ENCODE data around the gene AGAP1.

Gene AGAP1

DNA sequence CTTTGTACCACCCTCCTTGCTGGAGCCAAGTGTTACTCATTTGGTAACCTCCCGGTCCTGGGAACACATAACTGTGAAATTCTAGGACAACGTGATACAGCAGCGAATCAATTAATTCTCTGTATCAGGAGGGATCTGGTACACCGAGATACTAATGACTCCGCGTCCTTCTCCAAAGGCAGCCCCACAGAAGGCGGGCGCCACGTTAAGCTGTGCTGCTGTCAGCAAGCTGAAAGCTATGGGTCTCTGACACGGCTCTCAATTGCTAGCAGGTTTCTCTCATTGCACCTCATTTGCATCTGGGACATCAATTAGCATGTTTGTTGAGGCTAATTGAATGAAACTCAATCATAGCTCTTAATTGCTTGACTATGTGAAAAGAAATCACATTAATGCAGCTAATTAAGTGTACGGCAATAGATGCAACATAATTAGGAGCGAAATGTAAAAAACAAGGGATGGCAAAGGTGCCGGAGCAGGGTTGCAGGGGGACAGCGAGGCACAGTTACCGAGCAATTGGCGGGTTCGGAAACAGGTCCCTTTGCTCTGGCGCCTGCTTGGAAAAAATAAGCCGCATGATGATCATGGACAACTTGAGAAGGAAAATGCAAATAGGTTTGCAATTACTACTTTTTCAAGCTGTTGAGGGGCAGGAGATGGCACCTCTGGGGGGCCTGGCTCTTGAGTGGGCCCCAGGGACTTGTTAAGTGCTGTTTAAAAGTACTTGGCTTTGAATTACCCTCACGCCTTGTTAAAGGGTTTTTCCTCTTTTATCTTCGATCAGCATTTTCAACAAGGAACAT is 410.1 kb downstream of the AGAP1 start:
- no peak for DNase-seq

GRCh38 chr2:235904585-235904931 is 410.7 kb downstream of the AGAP1 start:
- no peak for DNase-seq

- no peak for DNase-seq
Measured at GRCh38 chr2:235908826-235909225, 415.0 kb downstream of the AGAP1 start.

DNA sequence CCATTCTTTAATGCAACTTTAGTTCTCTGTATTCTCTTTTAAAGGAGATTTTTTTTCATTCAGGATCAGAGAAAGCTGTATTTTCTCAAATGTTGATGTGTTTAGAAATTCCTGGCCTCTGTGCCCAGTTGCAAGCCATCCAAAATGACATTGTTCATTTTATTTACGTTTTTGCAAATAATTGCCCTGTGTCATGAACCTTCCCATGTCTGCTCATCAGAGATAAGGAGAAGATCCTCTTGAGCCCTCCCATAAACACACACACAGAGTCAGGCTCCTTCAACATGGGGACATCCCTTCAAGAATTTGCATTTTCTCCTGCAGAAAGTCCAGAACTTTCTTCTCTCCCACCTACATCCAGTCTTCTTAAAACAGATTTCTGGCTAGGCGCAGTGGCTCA is 415.5 kb downstream of the AGAP1 start:
- DNase-seq = no peak

DNA sequence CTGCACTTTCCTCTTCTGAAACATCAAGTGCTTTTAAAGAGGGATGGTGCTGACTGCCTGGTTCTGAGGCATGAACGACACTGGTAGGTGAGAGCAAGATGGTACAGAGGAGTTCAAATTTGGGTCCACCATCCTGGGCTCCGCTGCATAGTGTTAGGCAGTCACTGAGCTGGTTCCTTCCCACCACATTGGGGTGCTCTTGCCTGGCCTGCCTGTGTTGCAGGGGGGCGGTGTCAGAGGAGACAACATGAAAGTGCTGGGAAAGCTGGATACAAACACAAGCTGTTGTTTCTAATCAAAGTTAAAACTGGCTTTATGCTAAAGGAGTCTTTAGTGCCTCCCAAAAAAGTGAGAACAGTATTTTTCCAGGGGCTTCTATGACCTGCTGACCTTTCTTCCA is 416.2 kb downstream of the AGAP1 start:
- no peak for DNase-seq

GRCh38 chr2:235911125-235911524 is 417.3 kb downstream of the AGAP1 start:
- no peak for DNase-seq

DNA sequence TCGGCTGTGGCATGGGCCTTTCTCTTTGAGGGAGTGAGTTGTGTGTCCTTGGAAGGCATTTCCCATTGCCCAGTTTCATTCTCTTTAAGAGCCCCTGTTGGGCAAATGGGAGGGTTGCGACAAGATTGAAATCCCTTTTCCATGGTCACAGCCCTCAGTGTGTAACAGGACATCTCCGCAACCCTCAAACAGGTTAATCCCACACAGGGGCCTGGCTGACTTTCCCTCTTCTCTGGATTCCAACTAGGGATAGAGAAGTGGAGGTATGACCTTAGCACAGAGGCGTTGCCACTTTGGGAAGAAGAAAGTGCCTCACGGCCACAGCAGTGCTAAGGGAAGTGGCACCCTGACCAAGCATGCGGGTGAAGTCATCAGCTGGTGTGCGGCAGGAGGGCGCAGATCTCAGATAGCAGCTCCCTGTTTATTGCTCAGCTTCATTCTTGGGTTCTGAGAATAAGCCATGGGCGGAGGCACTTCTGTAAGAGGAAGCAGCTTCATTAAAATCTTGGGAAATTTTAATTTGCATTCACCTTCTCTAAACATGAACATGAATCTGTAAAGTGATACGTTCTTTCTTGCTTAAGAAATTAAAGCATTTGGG is 417.9 kb downstream of the AGAP1 start:
- DNase-seq = no peak

GRCh38 chr2:235914756-235915155 is 420.9 kb downstream of the AGAP1 start:
- DNase-seq = no peak

- no peak for DNase-seq
Measured at GRCh38 chr2:235917506-235917905, 423.7 kb downstream of the AGAP1 start.

DNA sequence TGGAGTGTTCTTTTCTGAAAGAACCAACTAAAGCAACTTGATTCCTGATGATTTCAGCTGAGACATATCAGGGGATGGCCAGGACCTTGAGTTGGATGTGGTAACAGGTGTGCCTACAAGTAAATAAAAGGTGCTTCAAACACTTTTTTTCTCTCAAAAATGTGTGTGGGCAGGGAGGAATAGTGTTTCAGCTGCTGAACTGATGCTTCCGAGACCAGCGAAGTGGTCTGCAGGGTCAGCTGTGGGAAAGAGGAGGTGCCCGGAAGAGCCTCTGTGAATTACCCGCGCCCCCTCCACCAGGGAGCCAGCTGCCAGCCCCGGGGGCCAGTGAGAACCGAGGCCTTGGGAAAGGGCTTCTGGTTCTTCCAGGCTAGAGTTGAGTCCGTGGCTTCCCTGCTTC is 425.0 kb downstream of the AGAP1 start:
- no peak for DNase-seq

DNA sequence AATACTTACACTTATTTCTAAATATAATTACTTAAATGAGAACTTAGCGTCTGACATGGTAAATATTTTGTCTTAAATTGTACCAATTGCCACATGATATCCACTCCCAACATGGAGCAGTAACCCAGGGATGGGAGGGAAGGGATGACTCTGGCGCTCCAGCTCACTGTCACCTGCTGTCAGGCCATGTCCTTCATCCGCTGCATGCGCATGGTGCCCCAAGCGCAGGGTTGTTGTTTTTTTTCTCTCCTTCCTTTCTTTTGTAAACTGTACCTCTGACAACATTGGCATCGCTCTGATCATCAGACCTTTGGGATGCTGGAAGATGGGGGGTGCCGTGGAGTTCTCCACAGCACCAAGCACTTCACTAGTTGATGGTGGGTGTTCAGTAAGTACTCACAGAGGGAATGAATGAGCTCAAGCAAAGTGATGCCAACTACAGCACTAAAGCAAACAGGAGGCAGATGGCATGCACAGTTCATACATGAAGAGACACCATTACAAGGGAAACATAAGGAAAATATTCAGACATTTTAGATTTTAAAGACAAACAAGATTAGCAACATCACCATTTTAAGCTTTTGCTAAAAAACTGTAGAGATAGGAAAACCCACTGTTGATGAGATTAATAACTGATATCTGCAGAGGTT is 426.5 kb downstream of the AGAP1 start:
- DNase-seq = no peak

DNA sequence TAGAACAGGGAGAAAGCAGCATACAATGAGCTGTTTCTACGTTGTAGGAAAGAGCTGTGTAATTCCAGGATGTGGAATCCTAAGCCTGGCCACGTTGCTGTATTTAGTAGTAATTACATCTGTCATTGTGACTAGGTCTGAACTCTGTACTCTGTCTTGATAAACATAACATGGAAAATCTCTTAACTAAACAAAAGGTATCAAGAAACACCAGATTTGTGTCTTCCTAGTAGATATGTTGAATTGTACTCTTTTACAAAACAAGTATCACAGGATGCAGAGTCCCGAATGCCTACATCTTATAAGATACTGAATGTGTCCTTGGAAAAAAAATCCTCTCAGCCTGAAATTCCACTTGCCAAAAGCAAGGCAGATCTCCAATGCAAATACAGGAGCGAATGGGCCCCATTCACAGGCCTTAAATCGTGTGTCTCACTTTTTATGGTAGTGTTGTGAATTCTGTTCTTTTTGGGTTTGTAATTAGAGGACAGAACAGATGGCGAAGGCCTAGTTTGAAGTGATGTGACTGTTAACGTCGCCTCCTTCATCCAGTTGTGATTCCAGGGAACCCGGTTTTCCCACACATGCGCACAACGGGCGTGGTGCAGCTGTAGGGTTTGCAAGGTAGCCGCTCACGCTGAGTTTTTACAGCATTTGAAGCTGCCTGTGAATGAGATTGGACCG is 427.8 kb downstream of the AGAP1 start:
- no peak for DNase-seq

- DNase-seq = no peak
Measured at GRCh38 chr2:235922839-235923238, 429.0 kb downstream of the AGAP1 start.

DNA sequence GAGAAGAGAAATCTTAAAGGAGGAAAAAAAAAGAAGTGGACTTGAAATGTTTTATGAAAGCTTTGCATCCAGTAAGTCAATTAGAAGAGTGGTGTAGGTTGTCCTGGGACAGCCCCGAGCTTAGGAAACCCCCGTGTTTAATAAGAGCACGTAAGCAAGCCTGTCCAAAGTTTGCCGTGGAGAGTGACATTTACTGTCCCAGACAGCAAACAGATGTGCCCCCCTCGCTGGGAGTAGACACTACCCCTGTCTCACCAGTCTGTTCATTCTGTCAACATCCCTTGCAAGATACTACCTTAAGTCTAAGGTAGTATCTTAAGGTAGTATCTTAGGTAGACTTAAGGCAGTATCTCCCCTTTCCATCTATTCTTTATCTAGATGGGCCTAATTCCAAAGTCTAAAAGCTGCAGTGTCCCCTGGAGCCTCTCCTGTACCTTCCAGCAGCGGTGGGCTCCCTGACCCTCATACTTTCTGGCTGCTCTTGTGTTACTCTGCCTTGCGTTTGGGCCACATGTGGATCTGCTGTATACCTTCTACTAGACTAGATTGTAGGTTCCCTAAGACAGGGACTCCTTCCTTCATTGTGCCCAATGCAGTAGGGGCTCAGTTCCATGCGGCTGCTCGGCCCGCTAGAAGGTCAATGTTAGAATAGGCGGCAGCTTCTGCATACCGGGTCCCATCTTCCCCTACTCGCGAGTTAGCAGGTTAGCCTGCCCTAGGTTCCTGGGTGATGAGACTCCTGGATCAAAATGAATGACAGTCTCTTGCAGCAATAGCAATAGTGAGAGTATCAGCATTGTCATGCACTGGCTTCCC is 430.2 kb downstream of the AGAP1 start:
- no peak for DNase-seq

GRCh38 chr2:235924675-235925063 is 430.8 kb downstream of the AGAP1 start:
- DNase-seq = no peak

- no peak for DNase-seq
Measured at GRCh38 chr2:235925250-235925919, 431.5 kb downstream of the AGAP1 start.

GRCh38 chr2:235926229-235926628 is 432.4 kb downstream of the AGAP1 start:
- DNase-seq = no peak

GRCh38 chr2:235928751-235929370 is 435.0 kb downstream of the AGAP1 start:
- DNase-seq = no peak

GRCh38 chr2:235930701-235931100 is 436.9 kb downstream of the AGAP1 start:
- no peak for DNase-seq

GRCh38 chr2:235931676-235932075 is 437.8 kb downstream of the AGAP1 start:
- DNase-seq = no peak

- DNase-seq = no peak
Measured at GRCh38 chr2:235934059-235934773, 440.4 kb downstream of the AGAP1 start.

Data from EL (cell line).